Measurements from ENCODE around the gene PRKD2.

DNA sequence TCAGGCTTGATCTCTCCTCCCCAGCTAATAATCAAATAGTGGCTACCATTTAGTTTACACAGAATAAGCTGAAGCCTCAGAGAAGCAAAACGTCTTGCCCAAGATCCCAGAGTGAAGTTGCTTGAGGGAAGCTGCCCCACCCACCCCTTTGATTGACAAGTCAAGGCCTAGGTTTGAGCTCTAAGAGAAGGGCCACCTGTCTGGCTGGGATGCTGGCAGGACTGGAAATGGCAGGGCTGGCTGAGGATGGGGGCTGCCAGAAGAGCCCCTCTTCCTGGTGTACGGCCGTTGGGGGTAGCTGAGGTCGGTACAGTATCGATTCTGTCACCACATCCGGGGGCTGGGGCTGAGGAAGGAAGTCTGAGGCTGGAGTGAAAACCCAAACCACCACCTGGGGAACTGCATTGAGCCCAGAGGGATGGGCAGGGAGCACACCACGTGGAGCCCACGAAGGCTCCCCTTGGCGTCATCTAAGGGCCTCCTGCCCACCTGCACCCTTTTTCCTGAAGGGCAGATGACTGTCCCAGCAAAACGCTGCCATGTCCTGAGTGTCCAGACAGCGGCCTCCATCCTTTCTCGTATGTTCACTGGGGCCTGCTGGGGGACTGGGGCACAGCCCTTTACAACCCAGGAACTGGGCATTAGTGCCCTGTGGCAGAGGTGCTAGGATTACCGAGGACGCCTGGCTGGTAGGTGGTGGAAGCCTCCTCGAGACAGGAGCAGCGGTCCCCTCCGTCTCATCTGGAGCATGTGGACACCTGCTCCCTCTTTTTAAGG lies 1.4 kb upstream of the PRKD2 start:
- TF ChIP-seq, protein P1, sequence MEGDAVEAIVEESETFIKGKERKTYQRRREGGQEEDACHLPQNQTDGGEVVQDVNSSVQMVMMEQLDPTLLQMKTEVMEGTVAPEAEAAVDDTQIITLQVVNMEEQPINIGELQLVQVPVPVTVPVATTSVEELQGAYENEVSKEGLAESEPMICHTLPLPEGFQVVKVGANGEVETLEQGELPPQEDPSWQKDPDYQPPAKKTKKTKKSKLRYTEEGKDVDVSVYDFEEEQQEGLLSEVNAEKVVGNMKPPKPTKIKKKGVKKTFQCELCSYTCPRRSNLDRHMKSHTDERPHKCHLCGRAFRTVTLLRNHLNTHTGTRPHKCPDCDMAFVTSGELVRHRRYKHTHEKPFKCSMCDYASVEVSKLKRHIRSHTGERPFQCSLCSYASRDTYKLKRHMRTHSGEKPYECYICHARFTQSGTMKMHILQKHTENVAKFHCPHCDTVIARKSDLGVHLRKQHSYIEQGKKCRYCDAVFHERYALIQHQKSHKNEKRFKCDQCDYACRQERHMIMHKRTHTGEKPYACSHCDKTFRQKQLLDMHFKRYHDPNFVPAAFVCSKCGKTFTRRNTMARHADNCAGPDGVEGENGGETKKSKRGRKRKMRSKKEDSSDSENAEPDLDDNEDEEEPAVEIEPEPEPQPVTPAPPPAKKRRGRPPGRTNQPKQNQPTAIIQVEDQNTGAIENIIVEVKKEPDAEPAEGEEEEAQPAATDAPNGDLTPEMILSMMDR (IDR thresholded peaks at IDR 0.05) = no peak
- no peak for TF ChIP-seq EZH2 (IDR thresholded peaks at IDR 0.05)
- no peak for TF ChIP-seq EZH2phosphoT487 (IDR thresholded peaks at IDR 0.05)
